Mucosa of stomach (tissue), 1 donor: ENCODE data around the gene FGF3.

ENCODE experiments used
- H3K27me3 ChIP-seq: one replicate; pipeline ENCODE4 v1.7.0; 2013; ENCODE audit warnings: mild to moderate bottlenecking, low read length; ENCODE audit not compliant: control insufficient read depth, insufficient read depth
- H3K36me3 ChIP-seq: one replicate; pipeline ENCODE4 v1.7.0; 2013; ENCODE audit warnings: low read length; ENCODE audit not compliant: control insufficient read depth, insufficient read depth
- H3K4me1 ChIP-seq: one replicate; pipeline ENCODE4 v1.7.0; 2013; ENCODE audit warnings: mild to moderate bottlenecking, low read length; ENCODE audit not compliant: control insufficient read depth, insufficient read depth
- H3K4me3 ChIP-seq: one replicate; pipeline ENCODE4 v1.7.0; 2013; ENCODE audit warnings: low read length
- H3K9ac ChIP-seq: one replicate; pipeline ENCODE4 v1.7.0; 2013; ENCODE audit warnings: mild to moderate bottlenecking, low read length, moderate library complexity
- H3K9me3 ChIP-seq: one replicate; pipeline ENCODE4 v1.7.0; 2013; ENCODE audit warnings: mild to moderate bottlenecking, low read length, moderate library complexity; ENCODE audit not compliant: control insufficient read depth
- donor health status: Pancreatic carcinoma.

FGF3 gene

GRCh38 chr11:69796063-69796462, 23.2 kb downstream of the FGF3 start:
- Histone ChIP-seq H3K9ac (no peak overlapping the region), H3K9me3 (no peaks in the 10 kb centered on the region)

GRCh38 chr11:69791276-69792180, 27.7 kb downstream of the FGF3 start:
- H3K9me3 ChIP-seq = no peaks in the 10 kb centered on the region
- no peaks in the 10 kb centered on the region for H3K27me3 ChIP-seq
- no peak overlapping the region for H3K9ac ChIP-seq
- H3K4me1 ChIP-seq = no peaks in the 10 kb centered on the region
- H3K4me3 ChIP-seq = no peak overlapping the region
- H3K36me3 ChIP-seq = no peaks in the 10 kb centered on the region

More at GRCh38 chr11:69796063-69796462, 23.2 kb downstream of the FGF3 start:
- H3K27me3 ChIP-seq = peaks cover 6% of the 10 kb centered on the region
- H3K4me3 ChIP-seq = no peak overlapping the region
- H3K4me1 ChIP-seq = no peaks in the 10 kb centered on the region
- H3K36me3 ChIP-seq = no peaks in the 10 kb centered on the region

GRCh38 chr11:69788956-69789355, 30.3 kb downstream of the FGF3 start:
- Histone ChIP-seq H3K9me3 (no peaks in the 10 kb centered on the region), H3K36me3 (no peaks in the 10 kb centered on the region), H3K4me1 (no peaks in the 10 kb centered on the region), H3K9ac (no peak overlapping the region), H3K27me3 (no peaks in the 10 kb centered on the region), H3K4me3 (no peak overlapping the region)

DNA sequence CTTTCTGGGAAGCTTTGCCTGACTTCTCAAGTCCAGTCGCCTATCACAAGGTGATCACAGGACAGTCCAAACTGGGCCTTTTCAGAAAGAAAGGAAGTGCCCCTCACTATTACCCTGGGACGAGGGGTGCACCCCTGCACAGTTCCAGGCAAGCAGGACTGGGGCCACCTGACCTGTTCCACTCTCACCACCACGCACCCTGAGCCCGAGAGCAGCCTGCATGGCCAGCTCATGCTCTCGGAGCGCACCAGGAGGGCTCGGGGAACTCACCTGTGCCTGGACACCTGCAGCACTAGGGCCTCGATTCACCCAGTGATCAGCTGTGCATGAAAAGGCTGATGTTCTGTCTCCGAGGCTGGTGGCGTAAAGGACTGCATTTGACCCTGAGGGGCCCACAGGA, 31.3 kb downstream of the FGF3 start:
- Histone ChIP-seq H3K9ac (no peak overlapping the region), H3K4me3 (no peak overlapping the region), H3K9me3 (no peaks in the 10 kb centered on the region), H3K27me3 (no peaks in the 10 kb centered on the region), H3K4me1 (no peaks in the 10 kb centered on the region), H3K36me3 (no peaks in the 10 kb centered on the region)

GRCh38 chr11:69787457-69787856, 31.8 kb downstream of the FGF3 start:
- Histone ChIP-seq H3K4me1 (no peaks in the 10 kb centered on the region), H3K27me3 (no peaks in the 10 kb centered on the region), H3K9me3 (no peaks in the 10 kb centered on the region), H3K9ac (no peak overlapping the region), H3K36me3 (no peaks in the 10 kb centered on the region), H3K4me3 (no peak overlapping the region)

- Histone ChIP-seq H3K4me3 (no peak overlapping the region), H3K9ac (no peak overlapping the region), H3K27me3 (peaks cover 18% of the 10 kb centered on the region), H3K36me3 (no peaks in the 10 kb centered on the region), H3K4me1 (no peaks in the 10 kb centered on the region), H3K9me3 (no peaks in the 10 kb centered on the region)
Observed at GRCh38 chr11:69781241-69781640, 38.0 kb downstream of the FGF3 start.

DNA sequence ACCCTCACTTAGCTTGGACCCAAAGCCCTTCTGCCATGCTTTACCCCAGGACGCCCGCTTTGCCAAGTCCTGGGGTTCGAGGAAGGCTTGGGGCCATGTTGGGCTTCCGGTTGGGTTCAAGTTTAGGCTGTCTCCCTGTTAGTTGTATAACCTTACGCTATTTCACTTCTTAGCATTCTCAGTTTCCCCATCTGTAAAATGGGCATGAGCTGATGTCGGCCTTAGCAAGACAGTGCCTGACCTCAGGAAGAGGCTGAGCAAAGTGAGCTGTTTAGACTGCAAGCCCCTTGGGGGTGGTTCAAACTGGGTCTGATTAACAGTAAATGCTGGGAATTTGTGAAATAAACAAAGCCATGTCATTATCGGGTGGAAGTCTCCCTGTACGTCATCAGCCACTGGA, 40.8 kb downstream of the FGF3 start:
- H3K4me1 ChIP-seq = no peaks in the 10 kb centered on the region
- no peaks in the 10 kb centered on the region for H3K9me3 ChIP-seq
- peaks cover 46% of the 10 kb centered on the region for H3K27me3 ChIP-seq
- H3K9ac ChIP-seq = no peak overlapping the region
- no peaks in the 10 kb centered on the region for H3K36me3 ChIP-seq
- no peak overlapping the region for H3K4me3 ChIP-seq

DNA sequence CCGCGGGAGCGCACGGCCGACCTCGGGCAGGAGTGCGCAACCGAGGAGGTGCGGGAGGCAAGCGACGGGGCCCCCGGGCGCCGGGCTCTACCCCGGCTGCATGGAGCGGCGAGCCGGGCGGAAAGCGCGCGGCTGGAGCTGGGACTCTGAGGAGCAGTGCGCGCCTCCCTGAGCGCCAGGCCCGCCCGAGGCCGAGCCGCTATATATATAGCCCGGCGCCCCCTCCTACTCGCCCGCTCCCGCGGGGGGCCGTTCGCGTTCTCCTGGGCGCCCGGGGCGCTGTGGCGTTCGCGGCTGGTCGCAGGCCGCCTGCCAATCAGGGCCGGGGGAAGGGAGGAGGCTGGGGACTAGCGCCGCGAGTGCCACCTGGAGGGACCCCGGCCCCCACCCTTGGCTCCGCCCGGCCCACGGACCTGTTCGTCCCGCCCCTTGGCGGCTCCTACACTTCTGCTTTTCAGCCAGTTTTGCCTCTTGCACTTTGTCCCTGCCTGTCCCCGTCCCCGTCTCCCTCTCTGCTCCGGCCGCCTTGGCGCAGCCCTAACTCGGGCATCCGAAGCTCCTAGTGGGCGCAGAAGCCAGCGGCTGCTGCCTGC, 44.0 kb downstream of the FGF3 start, which contains the start of gene FGF4:
Gene FGF4 (minus strand): TSS at position 179 of the 593 bp plus-strand sequence. CDS start 257 bp downstream, outside the sequence.
- Histone ChIP-seq H3K4me1 (no peaks in the 10 kb centered on the region), H3K9ac (no peak within 1 kb of the TSS), H3K9me3 (no peaks in the 10 kb centered on the region), H3K27me3 (peaks cover 57% of the 10 kb centered on the region), H3K36me3 (no peaks in the 10 kb centered on the region), H3K4me3 (no peak within 1 kb of the TSS)

DNA sequence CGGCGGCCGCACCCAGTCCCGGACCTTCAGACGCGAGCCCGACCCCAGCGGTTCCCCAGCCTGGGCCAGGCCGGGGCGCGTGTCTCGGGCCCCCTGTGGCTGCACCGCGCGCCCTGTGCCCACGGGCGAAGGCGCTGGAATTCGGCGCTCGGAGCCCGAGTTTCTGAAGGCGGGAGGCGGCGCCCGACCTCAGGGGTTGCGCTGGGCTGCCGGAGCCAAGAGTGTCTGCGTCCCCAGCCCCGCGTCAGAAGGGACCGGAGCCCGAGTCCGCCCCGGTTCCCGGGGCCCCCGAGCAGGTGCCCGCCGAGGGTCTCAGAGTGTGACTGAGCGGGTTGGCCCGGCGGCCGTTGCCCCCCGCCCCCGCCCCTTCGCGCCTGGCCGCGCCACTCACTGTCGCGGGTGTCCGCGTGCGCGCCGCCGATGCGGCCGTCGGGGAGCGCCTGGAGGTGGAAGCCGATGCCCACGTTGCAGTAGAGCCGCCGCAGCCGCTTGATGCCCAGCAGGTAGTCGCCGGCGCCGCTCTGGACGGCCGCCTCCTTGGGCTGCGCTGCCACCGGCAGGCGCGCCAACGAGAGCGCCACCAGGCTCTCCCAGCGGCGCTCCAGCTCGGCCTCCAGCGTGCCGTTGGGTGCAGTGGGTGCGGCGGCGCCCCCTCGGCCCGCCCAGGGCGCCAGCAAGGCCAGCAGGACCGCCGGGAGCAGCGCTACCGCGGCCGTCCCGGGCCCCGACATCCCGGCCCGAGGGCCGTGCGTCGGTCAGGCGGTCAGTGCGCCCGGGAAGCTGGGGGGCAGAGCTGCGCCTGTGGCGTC, 44.7 kb downstream of the FGF3 start:
- no peak overlapping the region for H3K9ac ChIP-seq
- no peaks in the 10 kb centered on the region for H3K36me3 ChIP-seq
- H3K27me3 ChIP-seq = peaks cover 57% of the 10 kb centered on the region
- H3K4me3 ChIP-seq = no peak overlapping the region
- H3K9me3 ChIP-seq = no peaks in the 10 kb centered on the region
- no peaks in the 10 kb centered on the region for H3K4me1 ChIP-seq

DNA sequence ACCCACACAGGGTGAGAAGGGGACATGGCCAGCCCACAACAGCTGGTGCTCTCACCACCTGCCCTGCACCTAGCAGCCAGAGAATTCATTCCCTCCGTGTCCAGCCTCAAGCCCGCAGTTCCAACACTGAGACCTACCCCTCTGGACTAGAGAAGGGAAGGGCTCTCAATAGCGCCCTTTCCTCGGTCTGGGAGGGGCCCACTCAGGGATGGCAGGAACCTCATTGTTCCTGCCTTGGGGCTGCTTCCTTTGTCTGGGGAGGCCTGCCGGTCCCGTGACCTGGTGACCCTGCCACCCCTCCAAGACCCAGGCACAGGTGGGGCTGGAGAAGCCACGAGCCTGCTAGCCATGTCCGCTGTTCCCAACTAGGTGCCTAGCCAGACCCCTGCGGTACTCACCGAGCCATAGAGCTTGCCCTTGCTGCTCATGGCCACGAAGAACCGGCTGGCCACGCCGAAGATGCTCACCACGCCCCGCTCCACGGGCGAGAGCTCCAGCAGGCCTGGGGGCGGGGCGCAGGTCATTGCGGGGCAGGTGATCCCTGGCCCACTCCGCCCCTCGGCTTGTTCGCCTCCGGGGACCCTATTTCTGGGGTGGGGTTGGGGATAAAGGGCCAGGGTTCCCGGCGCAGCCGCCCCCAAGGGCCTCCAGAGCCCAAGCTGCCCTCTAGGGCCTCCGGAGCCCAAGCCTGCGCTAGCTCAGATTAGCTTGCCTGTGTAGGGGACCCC, 45.4 kb downstream of the FGF3 start:
- H3K9me3 ChIP-seq = no peaks in the 10 kb centered on the region
- H3K4me1 ChIP-seq = no peaks in the 10 kb centered on the region
- H3K9ac ChIP-seq = no peak overlapping the region
- no peak overlapping the region for H3K4me3 ChIP-seq
- H3K36me3 ChIP-seq = no peaks in the 10 kb centered on the region
- peaks cover 61% of the 10 kb centered on the region for H3K27me3 ChIP-seq

DNA sequence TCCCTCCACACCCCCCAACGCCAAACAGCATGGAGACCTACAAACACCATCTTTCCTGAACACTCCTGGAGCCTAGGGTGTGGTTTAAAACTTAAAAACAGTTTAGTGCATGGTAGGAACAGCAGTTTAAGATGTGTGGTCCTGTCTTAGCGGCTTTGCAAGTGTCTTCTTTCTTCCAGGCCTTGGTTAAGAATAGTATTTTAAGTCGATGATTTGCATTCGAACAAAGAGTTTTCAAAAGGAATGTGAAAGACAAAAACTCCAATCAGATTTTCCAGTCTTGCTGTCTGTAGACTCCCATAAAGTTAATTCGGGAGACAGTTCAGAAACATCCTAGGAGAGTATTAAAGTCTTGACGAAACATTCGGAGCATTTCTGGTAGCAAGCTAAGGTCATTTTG, 47.8 kb downstream of the FGF3 start:
- H3K4me1 ChIP-seq = no peaks in the 10 kb centered on the region
- no peak overlapping the region for H3K4me3 ChIP-seq
- peaks cover 51% of the 10 kb centered on the region for H3K27me3 ChIP-seq
- no peaks in the 10 kb centered on the region for H3K9me3 ChIP-seq
- no peak overlapping the region for H3K9ac ChIP-seq
- no peaks in the 10 kb centered on the region for H3K36me3 ChIP-seq
